CD4-positive, alpha-beta T cell (primary cell): ENCODE measurements around the gene SCLT1. TPM values are rescaled to one million over a fixed set of nuclear protein-coding genes. Genes with fewer than 3 reads are reported as not detected.

ENCODE experiments used
- ATAC-seq: fragments of 200-7000 bp; cut with Tn5 transposase; one replicate; pipeline ENCODE4 v1.10.0; 2022; ENCODE audit warnings: mild to moderate bottlenecking; ENCODE audit not compliant: poor library complexity
- CTCF ChIA-PET: fragments of 350-600 bp; sonication (Branson Sonifier 250); formaldehyde crosslinking; loops from one replicate; lab custom pipeline; 2021; ENCODE audit warnings: antibody characterized with exemption, inconsistent platforms; lab: Charles Lee
- POLR2A ChIA-PET: fragments of 350-600 bp; sonication (Branson Sonifier 250); formaldehyde crosslinking; loops from one replicate; lab custom pipeline; 2021; ENCODE audit warnings: antibody characterized with exemption, inconsistent platforms; lab: Charles Lee
- DNase-seq, 14 experiments: peaks; one replicate each; pipeline ENCODE4 v3.0.0-alpha.2; 2013 to 2020; ENCODE audit warnings: mixed read lengths in 2 of 14
- H3K27ac ChIP-seq, 2 donors: one replicate each; pipeline versions ENCODE4 v1.5.1 to v1.7.0; 2013; ENCODE audit warnings: low read length in 2 of 2, low read depth in 1 of 2, mild to moderate bottlenecking in 1 of 2
- H3K27me3 ChIP-seq, 2 experiments: 1 replicate in 1 of 2; 2 replicates in 1 of 2; pipeline versions ENCODE4 v1.6.1 to v1.7.0; 2013; ENCODE audit warnings: low read length in 2 of 2, control low read depth in 1 of 2, mild to moderate bottlenecking in 1 of 2, moderate library complexity in 1 of 2; ENCODE audit not compliant: insufficient read depth in 2 of 2, control insufficient read depth in 1 of 2
- H3K36me3 ChIP-seq: one replicate; pipeline ENCODE4 v1.6.1; 2013; ENCODE audit warnings: low read length, control low read depth; ENCODE audit not compliant: insufficient read depth
- H3K4me1 ChIP-seq: one replicate; pipeline ENCODE4 v1.6.1; 2013; ENCODE audit warnings: low read length, control low read depth; ENCODE audit not compliant: insufficient read depth
- H3K4me3 ChIP-seq: one replicate; pipeline ENCODE4 v1.5.1; 2013; ENCODE audit warnings: mild to moderate bottlenecking, low read length, moderate library complexity
- H3K9me3 ChIP-seq, 2 experiments: 1 replicate in 1 of 2; 2 replicates in 1 of 2; pipeline versions ENCODE4 v1.6.1 to v1.7.0; 2013; ENCODE audit warnings: low read length in 2 of 2, mild to moderate bottlenecking in 2 of 2, control low read depth in 1 of 2, moderate library complexity in 1 of 2; ENCODE audit not compliant: control insufficient read depth in 1 of 2, insufficient read depth in 1 of 2
- H3K27ac Mint-ChIP-seq: one replicate; pipeline ENCODE4 v1.8.0; 2020; ENCODE audit warnings: mixed read lengths
- H3K27me3 Mint-ChIP-seq: one replicate; pipeline ENCODE4 v1.8.0; 2021; ENCODE audit warnings: mixed read lengths
- H3K36me3 Mint-ChIP-seq: one replicate; pipeline ENCODE4 v1.8.0; 2021; ENCODE audit warnings: low read depth, mixed read lengths
- H3K4me1 Mint-ChIP-seq: one replicate; pipeline ENCODE4 v1.8.0; 2021; ENCODE audit warnings: low read depth, mixed read lengths
- H3K4me3 Mint-ChIP-seq: one replicate; pipeline ENCODE4 v1.8.0; 2020; ENCODE audit warnings: mild to moderate bottlenecking, mixed read lengths
- H3K9me3 Mint-ChIP-seq: one replicate; pipeline ENCODE4 v1.8.0; 2020; ENCODE audit warnings: mixed read lengths
- CTCF ChIP-seq: fragments of 200-600 bp; IDR thresholded peaks from one replicate; pipeline ENCODE4 v1.8.0; 2022; ENCODE audit warnings: antibody characterized with exemption, mild to moderate bottlenecking
- intact Hi-C, 2 experiments: fragments of 100-400 bp; cut with DNase I in 1 of 2; cut with micrococcal nuclease in 1 of 2; formaldehyde crosslinking; loops; one replicate each; pipeline versions ENCODE4 v1.15.1 to v1.9.0; 2023 to 2025; cut with DNase I, micrococcal nuclease
- total RNA-seq, 174 experiments: library from RNA in 2 of 174; stranded (reverse) in 2 of 174; gene quantifications; one replicate each; pipeline ENCODE4 v1.2.3 and lab custom pipeline; 2021 to 2026

The SCLT1 gene
- total RNA-seq, 2 experiments from 2014 or later = 21.8 to 21.9 TPM

GRCh38 chr4:128983771-128984485 is 109.4 kb downstream of the SCLT1 start:
- H3K27ac ChIP-seq = no peak overlapping the region
- POLR2A ChIA-PET = no interaction called here
- DNase-seq = no peak
- intact Hi-C loops = no loop called here
- H3K4me1 ChIP-seq = no peaks in the 10 kb centered on the region
- H3K27ac Mint-ChIP-seq = no peak overlapping the region
- no peaks in the 10 kb centered on the region for H3K27me3 Mint-ChIP-seq
- no peaks in the 10 kb centered on the region for H3K9me3 ChIP-seq
- peaks cover 54% of the 10 kb centered on the region for H3K36me3 Mint-ChIP-seq
- peaks cover 3% of the 10 kb centered on the region for H3K9me3 Mint-ChIP-seq
- H3K4me3 ChIP-seq = no peak overlapping the region
- no peaks in the 10 kb centered on the region for H3K27me3 ChIP-seq
- H3K4me1 Mint-ChIP-seq = no peaks in the 10 kb centered on the region
- H3K4me3 Mint-ChIP-seq = no peak overlapping the region
- no peak for ATAC-seq
- H3K36me3 ChIP-seq = peaks cover 8% of the 10 kb centered on the region
- TF ChIP-seq CTCF = no peak
- CTCF ChIA-PET = no interaction called here

GRCh38 chr4:128981377-128981776 is 112.0 kb downstream of the SCLT1 start:
- DNase-seq (no peak), ATAC-seq (no peak)
- Mint-ChIP-seq H3K4me1 (no peaks in the 10 kb centered on the region), H3K4me3 (no peak overlapping the region), H3K9me3 (no peaks in the 10 kb centered on the region), H3K27ac (no peak overlapping the region), H3K36me3 (peaks cover 29% of the 10 kb centered on the region), H3K27me3 (no peaks in the 10 kb centered on the region)
- Histone ChIP-seq H3K4me1 (no peaks in the 10 kb centered on the region), H3K27ac (no peak overlapping the region), H3K9me3 (no peaks in the 10 kb centered on the region), H3K4me3 (no peak overlapping the region), H3K27me3 (no peaks in the 10 kb centered on the region), H3K36me3 (no peaks in the 10 kb centered on the region)
- intact Hi-C loops = no loop called here
- no peak for TF ChIP-seq CTCF
- CTCF ChIA-PET = no interaction called here
- POLR2A ChIA-PET = no interaction called here

GRCh38 chr4:128980816-128981326 is 112.5 kb downstream of the SCLT1 start:
- H3K4me3 Mint-ChIP-seq = no peak overlapping the region
- ChIA-PET POLR2A (no interaction called here), CTCF (no interaction called here)
- H3K27ac Mint-ChIP-seq = no peak overlapping the region
- intact Hi-C loops = no loop called here
- Histone ChIP-seq H3K27ac (no peak overlapping the region), H3K36me3 (no peaks in the 10 kb centered on the region), H3K27me3 (no peaks in the 10 kb centered on the region), H3K4me3 (no peak overlapping the region), H3K9me3 (no peaks in the 10 kb centered on the region), H3K4me1 (no peaks in the 10 kb centered on the region)
- no peak for TF ChIP-seq CTCF
- no peaks in the 10 kb centered on the region for H3K4me1 Mint-ChIP-seq
- no peaks in the 10 kb centered on the region for H3K27me3 Mint-ChIP-seq
- ATAC-seq = no peak
- H3K9me3 Mint-ChIP-seq = no peaks in the 10 kb centered on the region
- H3K36me3 Mint-ChIP-seq = peaks cover 27% of the 10 kb centered on the region
- no peak for DNase-seq
